Neural progenitor cell (in vitro differentiated cells): Measurements from ENCODE around the gene ASF1A.

Experiments used
- EZH2 ChIP-seq: fragments of 200-600 bp; sonication (generic); IDR thresholded peaks from 2 replicates; pipeline ENCODE4 v1.6.1; 2017; ENCODE audit warnings: antibody characterized with exemption, mild to moderate bottlenecking, moderate library complexity
- TF ChIP-seq, protein P1 (sequence below): fragments of 200-600 bp; sonication (generic); IDR thresholded peaks from 2 replicates; pipeline ENCODE4 v1.5.1; 2017; ENCODE audit warnings: antibody characterized with exemption, mild to moderate bottlenecking

DNA sequence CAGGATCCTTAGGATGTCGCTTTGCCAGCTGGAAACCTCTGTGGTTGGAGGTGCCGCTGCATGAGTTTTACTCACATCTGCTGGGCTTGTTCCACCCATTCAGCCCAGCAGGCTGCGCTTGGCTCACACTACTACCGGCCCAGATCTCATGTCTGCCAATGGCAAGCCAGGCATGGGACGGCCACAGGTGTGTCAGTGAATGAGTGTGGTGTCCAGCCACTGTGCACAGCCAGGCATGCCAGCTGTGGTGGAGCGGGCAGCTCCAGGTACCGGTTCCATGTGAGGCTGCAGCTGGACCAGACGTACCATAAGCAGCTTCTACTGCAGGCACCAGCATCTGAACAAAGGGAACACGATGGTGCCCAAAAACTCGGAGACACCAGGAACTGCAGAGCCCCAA, 33.1 kb upstream of the ASF1A start:
- no peak for TF ChIP-seq EZH2
- TF ChIP-seq, protein P1, sequence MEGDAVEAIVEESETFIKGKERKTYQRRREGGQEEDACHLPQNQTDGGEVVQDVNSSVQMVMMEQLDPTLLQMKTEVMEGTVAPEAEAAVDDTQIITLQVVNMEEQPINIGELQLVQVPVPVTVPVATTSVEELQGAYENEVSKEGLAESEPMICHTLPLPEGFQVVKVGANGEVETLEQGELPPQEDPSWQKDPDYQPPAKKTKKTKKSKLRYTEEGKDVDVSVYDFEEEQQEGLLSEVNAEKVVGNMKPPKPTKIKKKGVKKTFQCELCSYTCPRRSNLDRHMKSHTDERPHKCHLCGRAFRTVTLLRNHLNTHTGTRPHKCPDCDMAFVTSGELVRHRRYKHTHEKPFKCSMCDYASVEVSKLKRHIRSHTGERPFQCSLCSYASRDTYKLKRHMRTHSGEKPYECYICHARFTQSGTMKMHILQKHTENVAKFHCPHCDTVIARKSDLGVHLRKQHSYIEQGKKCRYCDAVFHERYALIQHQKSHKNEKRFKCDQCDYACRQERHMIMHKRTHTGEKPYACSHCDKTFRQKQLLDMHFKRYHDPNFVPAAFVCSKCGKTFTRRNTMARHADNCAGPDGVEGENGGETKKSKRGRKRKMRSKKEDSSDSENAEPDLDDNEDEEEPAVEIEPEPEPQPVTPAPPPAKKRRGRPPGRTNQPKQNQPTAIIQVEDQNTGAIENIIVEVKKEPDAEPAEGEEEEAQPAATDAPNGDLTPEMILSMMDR = no peak
